Measurements from ENCODE around the gene PRDM10. TPM values are rescaled to one million over a fixed set of nuclear protein-coding genes. Genes with fewer than 3 reads are reported as not detected.

PRDM10 gene
- total RNA-seq, 1 experiment from 2014 or later: 4.0 TPM

- Histone ChIP-seq H3K9me3 (replicated peaks) (no peaks in the 10 kb centered on the region), H3K27me3 (replicated peaks) (no peaks in the 10 kb centered on the region), H3K36me3 (peaks cover 42% of the 10 kb centered on the region), H3K4me1 (replicated peaks) (peaks cover 21% of the 10 kb centered on the region), H3K4me3 (no peak overlapping the region), H3K27ac (no peak overlapping the region)
- no peak for DNase-seq (ENCODE audit: low read depth in 1 of 2, low spot score in 2 of 2)
These were observed 136.9 kb downstream of the PRDM10 start for GRCh38 chr11:129865701-129866100.

- H3K27me3 ChIP-seq (replicated peaks): no peaks in the 10 kb centered on the region
- H3K36me3 ChIP-seq: peaks cover 36% of the 10 kb centered on the region
- no peak for DNase-seq (ENCODE audit: low read depth in 1 of 2, low spot score in 2 of 2)
- no peak overlapping the region for H3K27ac ChIP-seq
- no peaks in the 10 kb centered on the region for H3K9me3 ChIP-seq (replicated peaks)
- H3K4me3 ChIP-seq: no peak overlapping the region
- peaks cover 28% of the 10 kb centered on the region for H3K4me1 ChIP-seq (replicated peaks)
These were observed 137.8 kb downstream of the PRDM10 start for GRCh38 chr11:129864811-129865210.

DNA sequence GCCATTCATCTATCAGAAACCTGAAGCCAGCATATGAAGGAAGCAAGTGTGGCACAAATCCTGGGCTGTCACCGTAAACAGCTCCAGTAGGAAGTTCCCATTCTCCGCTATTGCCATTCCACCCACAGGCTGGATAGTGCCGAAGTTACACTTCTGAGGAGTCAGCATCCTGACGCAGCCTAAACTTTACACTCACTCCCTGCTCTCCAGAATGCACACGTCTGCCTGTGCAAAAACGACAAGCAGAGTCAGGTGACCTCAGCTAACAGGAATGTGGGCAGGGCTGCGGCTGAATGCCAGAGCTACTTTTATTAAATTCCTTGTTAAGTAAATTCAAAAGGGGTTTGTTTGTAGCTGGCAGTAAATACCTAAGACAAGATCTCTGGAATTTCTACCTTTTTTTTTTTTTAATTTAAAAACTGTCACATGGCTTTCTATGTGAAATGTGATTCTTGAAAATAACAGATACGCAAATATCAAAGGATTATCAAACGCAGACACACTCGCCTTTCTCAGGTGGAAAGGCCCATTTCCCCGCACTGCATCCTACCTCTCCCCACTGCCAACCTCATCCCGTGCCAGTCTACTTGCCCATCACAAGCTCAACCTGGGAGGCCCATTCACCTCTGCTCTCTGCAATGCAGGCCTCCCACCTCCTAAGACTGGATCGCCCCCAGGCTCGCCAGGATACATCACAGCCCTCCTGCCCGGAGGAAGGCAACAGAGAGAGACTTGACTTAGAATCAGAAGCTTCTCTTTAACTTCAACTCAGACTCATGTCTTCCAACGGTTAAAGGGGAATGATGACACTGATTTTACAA lies 140.7 kb downstream of the PRDM10 start:
- Histone ChIP-seq H3K27me3 (replicated peaks) (no peaks in the 10 kb centered on the region), H3K27ac (peak overlapping the region; percentile 94), H3K36me3 (peaks cover 16% of the 10 kb centered on the region), H3K9me3 (replicated peaks) (no peaks in the 10 kb centered on the region), H3K4me1 (replicated peaks) (peaks cover 28% of the 10 kb centered on the region), H3K4me3 (peak overlapping the region; percentile 28)
- DNase-seq (ENCODE audit: low read depth in 1 of 2, low spot score in 2 of 2): peak; percentile 90 to 93

- Histone ChIP-seq H3K9me3 (replicated peaks) (no peaks in the 10 kb centered on the region), H3K27ac (no peak overlapping the region), H3K4me1 (replicated peaks) (peaks cover 22% of the 10 kb centered on the region), H3K4me3 (no peak overlapping the region), H3K36me3 (no peaks in the 10 kb centered on the region), H3K27me3 (replicated peaks) (no peaks in the 10 kb centered on the region)
- DNase-seq (ENCODE audit: low read depth in 1 of 2, low spot score in 2 of 2): no peak
These were observed 146.6 kb downstream of the PRDM10 start for GRCh38 chr11:129856036-129856435.

GRCh38 chr11:129855086-129855485 lies 147.5 kb downstream of the PRDM10 start:
- Histone ChIP-seq H3K4me1 (replicated peaks) (peaks cover 12% of the 10 kb centered on the region), H3K27ac (no peak overlapping the region), H3K27me3 (replicated peaks) (no peaks in the 10 kb centered on the region), H3K36me3 (no peaks in the 10 kb centered on the region), H3K9me3 (replicated peaks) (no peaks in the 10 kb centered on the region), H3K4me3 (no peak overlapping the region)
- no peak for DNase-seq (ENCODE audit: low read depth in 1 of 2, low spot score in 2 of 2)

- H3K9me3 ChIP-seq (replicated peaks): no peaks in the 10 kb centered on the region
- no peaks in the 10 kb centered on the region for H3K36me3 ChIP-seq
- DNase-seq (ENCODE audit: low read depth in 1 of 2, low spot score in 2 of 2): no peak
- no peak overlapping the region for H3K27ac ChIP-seq
- peaks cover 11% of the 10 kb centered on the region for H3K4me1 ChIP-seq (replicated peaks)
- H3K27me3 ChIP-seq (replicated peaks): no peaks in the 10 kb centered on the region
- H3K4me3 ChIP-seq: no peak overlapping the region
These were observed 148.3 kb downstream of the PRDM10 start for GRCh38 chr11:129854232-129854805.

DNA sequence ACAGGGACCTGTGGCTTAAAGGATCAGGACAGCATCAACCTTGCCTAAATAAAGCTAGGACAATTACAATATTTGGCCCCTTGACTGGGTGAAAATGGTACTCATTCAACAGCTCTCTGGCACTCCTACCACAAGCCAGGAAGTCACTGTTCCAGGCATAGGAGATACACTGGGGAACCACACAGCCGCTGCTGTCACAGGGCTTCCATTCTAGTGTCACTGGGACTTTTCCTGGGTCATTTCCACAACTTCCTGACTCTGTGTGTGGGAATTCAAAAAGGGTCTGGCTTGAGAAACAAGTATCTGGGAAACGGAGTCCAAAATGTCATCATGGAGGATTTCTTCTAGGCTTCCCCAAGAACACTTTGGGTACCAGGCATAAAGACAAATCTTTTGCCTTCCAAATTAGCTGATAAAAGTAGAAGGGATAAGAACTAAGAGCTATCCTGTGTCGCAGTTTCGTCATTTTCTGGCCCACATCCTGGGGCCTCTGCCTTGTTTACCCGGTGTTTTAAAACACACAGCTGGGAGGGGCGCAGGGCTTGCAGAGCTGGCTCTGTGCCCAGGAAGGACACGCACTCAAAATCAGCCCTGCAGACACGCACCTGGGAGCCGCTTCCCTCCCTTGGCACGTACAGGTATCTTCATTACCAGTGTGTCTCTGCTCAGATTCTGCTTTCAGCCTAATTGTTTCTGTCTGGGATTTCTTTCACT lies 149.0 kb downstream of the PRDM10 start:
- DNase-seq (ENCODE audit: low read depth in 1 of 2, low spot score in 2 of 2): peak in 1 of 2 experiments; percentile 23
- Histone ChIP-seq H3K27me3 (replicated peaks) (no peaks in the 10 kb centered on the region), H3K36me3 (no peaks in the 10 kb centered on the region), H3K4me3 (no peak overlapping the region), H3K4me1 (replicated peaks) (peaks cover 11% of the 10 kb centered on the region), H3K9me3 (replicated peaks) (no peaks in the 10 kb centered on the region), H3K27ac (no peak overlapping the region; the same call in 1 of the 2 replicates)

GRCh38 chr11:129852125-129852740 lies 150.4 kb downstream of the PRDM10 start:
- H3K4me1 ChIP-seq (replicated peaks): peaks cover 11% of the 10 kb centered on the region
- no peaks in the 10 kb centered on the region for H3K27me3 ChIP-seq (replicated peaks)
- H3K27ac ChIP-seq: no peak overlapping the region
- H3K4me3 ChIP-seq: no peak overlapping the region
- DNase-seq (ENCODE audit: low read depth in 1 of 2, low spot score in 2 of 2): no peak
- H3K36me3 ChIP-seq: no peaks in the 10 kb centered on the region
- H3K9me3 ChIP-seq (replicated peaks): no peaks in the 10 kb centered on the region

Other genes starting within 250 kb of the PRDM10 start
- gene TMEM45B, start 187.0 kb downstream of the PRDM10 start, total RNA-seq (2014; rRNA removed; shearing (Covaris generic)): not detected in 2 replicates
- 11.4 and 19.6 TPM in 2 replicates for gene NFRKB, start 107.3 kb downstream of the PRDM10 start, total RNA-seq (2014; rRNA removed; shearing (Covaris generic))
- gene APLP2, start 67.1 kb upstream of the PRDM10 start, total RNA-seq (2014; rRNA removed; shearing (Covaris generic)): 137 and 149 TPM in 2 replicates
- not detected in 2 replicates for gene ST14, start 156.9 kb upstream of the PRDM10 start, total RNA-seq (2014; rRNA removed; shearing (Covaris generic))